ENCODE measurements around the gene SMPD4.
"Not testable (repeated sequence)": the region's sequence is repeated elsewhere in the genome, so short reads cannot be mapped to it uniquely, and the experiment has no call there.

SMPD4 gene

GRCh38 chr2:130187859-130188792 lies 6.7 kb upstream of the SMPD4 start:
- not testable (repeated sequence) for DNase-seq (ENCODE audit: extremely low spot score, insufficient read length, low read depth)
- peak; percentile 26 for FAIRE-seq

GRCh38 chr2:130187268-130187667 lies 5.9 kb upstream of the SMPD4 start:
- no peak for FAIRE-seq
- no peak for DNase-seq (ENCODE audit: extremely low spot score, insufficient read length, low read depth)

- no peak for FAIRE-seq
- DNase-seq (ENCODE audit: extremely low spot score, insufficient read length, low read depth): no peak
Measured at GRCh38 chr2:130186391-130186790, 5.0 kb upstream of the SMPD4 start.

GRCh38 chr2:130185896-130186295 lies 4.5 kb upstream of the SMPD4 start:
- no peak for DNase-seq (ENCODE audit: extremely low spot score, insufficient read length, low read depth)
- no peak for FAIRE-seq

GRCh38 chr2:130185436-130185835 lies 4.0 kb upstream of the SMPD4 start:
- no peak for FAIRE-seq
- DNase-seq (ENCODE audit: extremely low spot score, insufficient read length, low read depth): no peak

GRCh38 chr2:130183512-130184373 lies 2.3 kb upstream of the SMPD4 start:
- DNase-seq (ENCODE audit: extremely low spot score, insufficient read length, low read depth): no peak
- FAIRE-seq: no peak

GRCh38 chr2:130182826-130183511 lies 1.6 kb upstream of the SMPD4 start:
- not testable (repeated sequence) for DNase-seq (ENCODE audit: extremely low spot score, insufficient read length, low read depth)
- FAIRE-seq: peak; percentile 71

- FAIRE-seq: peak; percentile 64
- DNase-seq (ENCODE audit: extremely low spot score, insufficient read length, low read depth): peak; percentile 76
Measured at GRCh38 chr2:130181880-130182682, 679 bp upstream of the SMPD4 start, which contains the start of gene MZT2B. Gene MZT2B, plus strand, starts transcription at chr2:130182262. Its CDS starts 21 bp downstream, at chr2:130182283.

- DNase-seq (ENCODE audit: extremely low spot score, insufficient read length, low read depth); FAIRE-seq: not testable (repeated sequence)
Measured at GRCh38 chr2:130180404-130181324, 738 bp downstream of the SMPD4 start.

GRCh38 chr2:130174866-130175265 lies 6.5 kb downstream of the SMPD4 start:
- FAIRE-seq: peak; percentile 26
- DNase-seq (ENCODE audit: extremely low spot score, insufficient read length, low read depth): not testable (repeated sequence)

GRCh38 chr2:130169896-130170295 lies 11.5 kb downstream of the SMPD4 start:
- no peak for DNase-seq (ENCODE audit: extremely low spot score, insufficient read length, low read depth)
- FAIRE-seq: no peak

GRCh38 chr2:130169163-130169562 lies 12.2 kb downstream of the SMPD4 start:
- not testable (repeated sequence) for DNase-seq (ENCODE audit: extremely low spot score, insufficient read length, low read depth); FAIRE-seq

- not testable (repeated sequence) for DNase-seq (ENCODE audit: extremely low spot score, insufficient read length, low read depth); FAIRE-seq
Measured at GRCh38 chr2:130166611-130167010, 14.8 kb downstream of the SMPD4 start.

- DNase-seq (ENCODE audit: extremely low spot score, insufficient read length, low read depth): no peak
- FAIRE-seq: no peak
Measured at GRCh38 chr2:130165293-130166016, 15.9 kb downstream of the SMPD4 start.

GRCh38 chr2:130162968-130163367 lies 18.4 kb downstream of the SMPD4 start:
- DNase-seq (ENCODE audit: extremely low spot score, insufficient read length, low read depth) (no peak), FAIRE-seq (no peak)

- not testable (repeated sequence) for DNase-seq (ENCODE audit: extremely low spot score, insufficient read length, low read depth); FAIRE-seq
Measured at GRCh38 chr2:130162486-130162885, 18.9 kb downstream of the SMPD4 start.

All from GM18507 (cell line).